Neural progenitor cell (in vitro differentiated cells): ENCODE data around the gene CHRDL2. TPM values are rescaled to one million over a fixed set of nuclear protein-coding genes. Genes with fewer than 3 reads are reported as not detected.

Source experiments
- DNase-seq: peaks from one replicate; pipeline ENCODE4 v3.0.0-alpha.2; 2016; ENCODE audit warnings: low spot score
- H2AFZ ChIP-seq: fragments of 200-600 bp; sonication (generic); replicated peaks from 2 replicates; pipeline ENCODE4 v1.6.1; 2016; ENCODE audit warnings: antibody characterized with exemption
- H3F3A ChIP-seq: fragments of 200-600 bp; sonication (generic); 2 replicates; pipeline ENCODE4 v1.6.1; 2016; ENCODE audit warnings: antibody characterized with exemption, low read depth
- H3K27ac ChIP-seq: fragments of 200-600 bp; sonication (generic); 2 replicates; pipeline ENCODE4 v1.5.1; 2016; ENCODE audit warnings: mild to moderate bottlenecking
- H3K27me3 ChIP-seq: fragments of 200-600 bp; sonication (generic); 2 replicates; pipeline ENCODE4 v1.6.1; 2016; ENCODE audit warnings: mild to moderate bottlenecking, moderate library complexity
- H3K36me3 ChIP-seq: fragments of 200-600 bp; sonication (generic); 2 replicates; pipeline ENCODE4 v1.5.1; 2016
- H3K4me1 ChIP-seq: fragments of 200-600 bp; sonication (generic); 2 replicates; pipeline ENCODE4 v1.6.1; 2016; ENCODE audit warnings: mixed run types
- H3K4me2 ChIP-seq: fragments of 200-600 bp; sonication (generic); 2 replicates; pipeline ENCODE4 v1.6.1; 2016
- H3K4me3 ChIP-seq: fragments of 200-600 bp; sonication (generic); 2 replicates; pipeline ENCODE4 v1.5.1; 2016
- H3K79me2 ChIP-seq: fragments of 200-600 bp; sonication (generic); 2 replicates; pipeline ENCODE4 v1.6.1; 2016; ENCODE audit warnings: low read depth
- H3K9ac ChIP-seq: fragments of 200-600 bp; sonication (generic); 2 replicates; pipeline ENCODE4 v1.6.1; 2016
- H3K9me3 ChIP-seq: fragments of 200-600 bp; sonication (generic); 2 replicates; pipeline ENCODE4 v1.5.1; 2016; ENCODE audit warnings: low read depth
- H4K20me1 ChIP-seq: fragments of 200-600 bp; sonication (generic); 2 replicates; pipeline ENCODE4 v1.6.1; 2016; ENCODE audit warnings: low read depth
- H3K27ac Mint-ChIP-seq: 3 replicates; pipeline ENCODE4 v1.8.0; 2021; ENCODE audit warnings: mixed read lengths
- H3K27me3 Mint-ChIP-seq: 2 replicates; pipeline ENCODE4 v1.8.0; 2022; ENCODE audit warnings: low read depth, mild to moderate bottlenecking, inconsistent platforms, moderate library complexity, mixed read lengths; ENCODE audit not compliant: insufficient read depth
- H3K36me3 Mint-ChIP-seq: 3 replicates; pipeline ENCODE4 v1.8.0; 2021; ENCODE audit warnings: mixed read lengths
- H3K4me1 Mint-ChIP-seq: 3 replicates; pipeline ENCODE4 v1.8.0; 2021; ENCODE audit warnings: mixed read lengths
- H3K4me3 Mint-ChIP-seq: 3 replicates; pipeline ENCODE4 v1.8.0; 2021; ENCODE audit warnings: mild to moderate bottlenecking, moderate library complexity, mixed read lengths
- H3K9me3 Mint-ChIP-seq: 3 replicates; pipeline ENCODE4 v1.8.0; 2020; ENCODE audit warnings: mixed read lengths
- EZH2 ChIP-seq: fragments of 200-600 bp; sonication (generic); IDR thresholded peaks from 2 replicates; pipeline ENCODE4 v1.6.1; 2017; ENCODE audit warnings: antibody characterized with exemption, mild to moderate bottlenecking, moderate library complexity
- EZH2phosphoT487 ChIP-seq: fragments of 200-600 bp; sonication (generic); IDR thresholded peaks from 2 replicates; pipeline ENCODE4 v1.6.1; 2017; ENCODE audit warnings: antibody characterized with exemption
- total RNA-seq: library from RNA; depleted of rRNA; stranded (reverse); fragments of >200 nt; gene quantifications from 2 replicates; pipeline ENCODE4 v1.2.3, GENCODE V29; 2015; ENCODE audit warnings: low replicate concordance
- TF ChIP-seq, protein P1 (sequence below): fragments of 200-600 bp; sonication (generic); IDR thresholded peaks from 2 replicates; pipeline ENCODE4 v1.5.1; 2017; ENCODE audit warnings: antibody characterized with exemption, mild to moderate bottlenecking

CHRDL2 gene
- total RNA-seq, 1 donor from 2014 or later: not detected

- Histone ChIP-seq H3K9me3 (no peaks in the 10 kb centered on the region), H3K27ac (no peak overlapping the region), H4K20me1 (peaks cover 60% of the 10 kb centered on the region), H3K79me2 (peaks cover 88% of the 10 kb centered on the region), H3K4me2 (no peak overlapping the region), H3K36me3 (no peaks in the 10 kb centered on the region), H3K27me3 (no peaks in the 10 kb centered on the region), H3K9ac (no peak overlapping the region), H3K4me3 (no peak overlapping the region), H3K4me1 (peaks cover 6% of the 10 kb centered on the region), H2AFZ (no peak overlapping the region), H3F3A (no peaks in the 10 kb centered on the region)
- Mint-ChIP-seq H3K4me3 (no peak overlapping the region), H3K36me3 (peaks cover 7% of the 10 kb centered on the region), H3K27me3 (peaks cover 2% of the 10 kb centered on the region), H3K27ac (no peak overlapping the region), H3K4me1 (peaks cover 4% of the 10 kb centered on the region), H3K9me3 (no peaks in the 10 kb centered on the region)
- no peak for TF ChIP-seq EZH2
- TF ChIP-seq, protein P1, sequence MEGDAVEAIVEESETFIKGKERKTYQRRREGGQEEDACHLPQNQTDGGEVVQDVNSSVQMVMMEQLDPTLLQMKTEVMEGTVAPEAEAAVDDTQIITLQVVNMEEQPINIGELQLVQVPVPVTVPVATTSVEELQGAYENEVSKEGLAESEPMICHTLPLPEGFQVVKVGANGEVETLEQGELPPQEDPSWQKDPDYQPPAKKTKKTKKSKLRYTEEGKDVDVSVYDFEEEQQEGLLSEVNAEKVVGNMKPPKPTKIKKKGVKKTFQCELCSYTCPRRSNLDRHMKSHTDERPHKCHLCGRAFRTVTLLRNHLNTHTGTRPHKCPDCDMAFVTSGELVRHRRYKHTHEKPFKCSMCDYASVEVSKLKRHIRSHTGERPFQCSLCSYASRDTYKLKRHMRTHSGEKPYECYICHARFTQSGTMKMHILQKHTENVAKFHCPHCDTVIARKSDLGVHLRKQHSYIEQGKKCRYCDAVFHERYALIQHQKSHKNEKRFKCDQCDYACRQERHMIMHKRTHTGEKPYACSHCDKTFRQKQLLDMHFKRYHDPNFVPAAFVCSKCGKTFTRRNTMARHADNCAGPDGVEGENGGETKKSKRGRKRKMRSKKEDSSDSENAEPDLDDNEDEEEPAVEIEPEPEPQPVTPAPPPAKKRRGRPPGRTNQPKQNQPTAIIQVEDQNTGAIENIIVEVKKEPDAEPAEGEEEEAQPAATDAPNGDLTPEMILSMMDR: no peak
- no peak for TF ChIP-seq EZH2phosphoT487
- DNase-seq: no peak
Measured at GRCh38 chr11:74775762-74776161, 44.5 kb upstream of the CHRDL2 start.

- H3K4me3 Mint-ChIP-seq: no peak overlapping the region
- no peak for DNase-seq
- peaks cover 58% of the 10 kb centered on the region for H4K20me1 ChIP-seq
Measured at GRCh38 chr11:74773476-74773875, 42.2 kb upstream of the CHRDL2 start.

GRCh38 chr11:74771139-74771538 lies 39.9 kb upstream of the CHRDL2 start:
- Histone ChIP-seq H2AFZ (no peak overlapping the region), H3K27ac (no peak overlapping the region), H3K4me2 (no peak overlapping the region), H3F3A (no peaks in the 10 kb centered on the region), H3K4me1 (peaks cover 6% of the 10 kb centered on the region), H3K27me3 (no peaks in the 10 kb centered on the region), H3K4me3 (no peak overlapping the region), H3K9me3 (no peaks in the 10 kb centered on the region), H3K9ac (no peak overlapping the region), H3K79me2 (peaks cover 54% of the 10 kb centered on the region), H3K36me3 (no peaks in the 10 kb centered on the region), H4K20me1 (peaks cover 48% of the 10 kb centered on the region)
- no peaks in the 10 kb centered on the region for H3K27me3 Mint-ChIP-seq
- no peak for TF ChIP-seq EZH2phosphoT487
- no peak for TF ChIP-seq EZH2
- TF ChIP-seq, protein P1: no peak
- DNase-seq: no peak
- no peak overlapping the region for H3K27ac Mint-ChIP-seq
- no peaks in the 10 kb centered on the region for H3K4me1 Mint-ChIP-seq
- H3K36me3 Mint-ChIP-seq: peaks cover 7% of the 10 kb centered on the region
- no peak overlapping the region for H3K4me3 Mint-ChIP-seq
- no peaks in the 10 kb centered on the region for H3K9me3 Mint-ChIP-seq

More at GRCh38 chr11:74773476-74773875, 42.2 kb upstream of the CHRDL2 start:
- peaks cover 6% of the 10 kb centered on the region for H3K4me1 ChIP-seq
- Mint-ChIP-seq H3K36me3 (peaks cover 7% of the 10 kb centered on the region), H3K9me3 (no peaks in the 10 kb centered on the region), H3K4me1 (peaks cover 4% of the 10 kb centered on the region), H3K27ac (no peak overlapping the region), H3K27me3 (peaks cover 2% of the 10 kb centered on the region)
- no peaks in the 10 kb centered on the region for H3F3A ChIP-seq
- H3K79me2 ChIP-seq: peaks cover 68% of the 10 kb centered on the region
- no peak overlapping the region for H3K4me2 ChIP-seq
- H3K27ac ChIP-seq: no peak overlapping the region
- no peaks in the 10 kb centered on the region for H3K36me3 ChIP-seq
- H3K9ac ChIP-seq: no peak overlapping the region
- TF ChIP-seq EZH2phosphoT487: no peak
- TF ChIP-seq, protein P1: no peak
- TF ChIP-seq EZH2: no peak
- no peaks in the 10 kb centered on the region for H3K27me3 ChIP-seq
- no peaks in the 10 kb centered on the region for H3K9me3 ChIP-seq
- H2AFZ ChIP-seq: no peak overlapping the region
- no peak overlapping the region for H3K4me3 ChIP-seq
